GM19193 (cell line): ENCODE results near the gene RWDD3.

ENCODE experiments used
- POLR2A ChIP-seq: IDR thresholded peaks from 4 replicates; pipeline ENCODE4 v1.6.1; 2011; ENCODE audit not compliant: insufficient read depth, insufficient read length; ENCODE audit errors: extremely low read depth

Gene RWDD3, protein sequence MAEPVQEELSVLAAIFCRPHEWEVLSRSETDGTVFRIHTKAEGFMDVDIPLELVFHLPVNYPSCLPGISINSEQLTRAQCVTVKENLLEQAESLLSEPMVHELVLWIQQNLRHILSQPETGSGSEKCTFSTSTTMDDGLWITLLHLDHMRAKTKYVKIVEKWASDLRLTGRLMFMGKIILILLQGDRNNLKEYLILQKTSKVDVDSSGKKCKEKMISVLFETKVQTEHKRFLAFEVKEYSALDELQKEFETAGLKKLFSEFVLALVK

GRCh38 chr1:95233737-95234500 is at the start of gene RWDD3:
RWDD3 (plus strand) TSS chr1:95234210; CDS start chr1:95234231, 21 bp downstream.
- peak; percentile 86 for TF ChIP-seq POLR2A

DNA sequence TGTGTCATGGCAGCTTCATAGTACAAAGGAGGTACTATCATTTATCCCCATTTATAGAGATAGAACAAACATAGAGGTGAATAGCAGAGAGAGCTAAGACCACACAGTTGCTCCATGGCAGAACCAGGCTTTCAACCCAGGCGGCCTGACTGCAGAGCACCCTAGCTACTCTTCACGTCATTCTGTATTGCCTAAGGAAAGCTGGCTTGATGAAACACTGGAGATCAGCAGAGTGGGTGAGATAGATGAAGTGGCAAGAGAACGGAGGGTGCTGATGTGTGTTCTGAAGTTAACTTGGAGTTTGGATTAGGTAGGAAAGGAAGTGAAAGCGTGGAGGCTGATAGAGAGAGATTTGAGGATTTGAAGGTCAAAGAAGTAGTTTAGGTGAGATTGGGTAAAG is 47.9 kb upstream of the RWDD3 start:
- TF ChIP-seq POLR2A = no peak

- no peak for TF ChIP-seq POLR2A
Observed at GRCh38 chr1:95193591-95193990, 40.4 kb upstream of the RWDD3 start.

DNA sequence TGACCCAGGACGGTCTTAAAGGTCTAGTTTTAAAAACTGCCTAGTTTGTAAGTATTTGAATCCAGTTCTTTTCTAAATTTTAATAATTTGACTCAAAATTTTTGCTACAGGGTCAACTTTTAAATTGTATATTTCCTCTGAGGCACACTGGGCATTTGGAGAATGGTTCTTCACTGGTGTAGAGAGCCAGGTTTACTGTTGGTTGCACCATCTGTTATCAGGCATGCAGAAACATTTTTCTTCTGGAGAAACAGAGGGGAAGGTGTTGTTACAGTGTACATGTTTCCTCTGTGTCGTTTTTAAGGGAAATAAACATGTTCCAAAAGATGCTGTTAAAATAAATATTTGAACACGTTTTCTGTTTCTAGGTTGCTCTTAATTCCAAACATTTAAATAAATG is 39.0 kb upstream of the RWDD3 start:
- no peak for TF ChIP-seq POLR2A

DNA sequence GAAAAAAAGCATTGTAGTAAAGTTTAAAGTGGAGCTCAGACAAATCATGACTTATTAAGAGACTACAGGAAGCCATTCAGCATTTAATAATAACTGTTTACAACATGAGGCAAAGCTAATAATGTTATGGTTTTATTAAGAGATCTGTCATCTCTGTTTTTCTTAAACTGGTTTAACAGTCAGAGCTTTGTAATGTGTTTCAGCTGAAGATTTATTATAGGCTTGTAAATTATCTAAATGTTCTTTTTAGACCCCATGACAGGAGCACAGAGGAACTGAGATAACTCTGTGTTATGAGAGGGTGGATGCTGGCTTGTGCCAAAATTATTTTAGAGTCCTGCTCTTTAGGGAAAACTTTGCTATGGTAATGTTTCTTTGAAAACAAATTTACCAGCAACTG is 38.0 kb upstream of the RWDD3 start:
- no peak for TF ChIP-seq POLR2A

DNA sequence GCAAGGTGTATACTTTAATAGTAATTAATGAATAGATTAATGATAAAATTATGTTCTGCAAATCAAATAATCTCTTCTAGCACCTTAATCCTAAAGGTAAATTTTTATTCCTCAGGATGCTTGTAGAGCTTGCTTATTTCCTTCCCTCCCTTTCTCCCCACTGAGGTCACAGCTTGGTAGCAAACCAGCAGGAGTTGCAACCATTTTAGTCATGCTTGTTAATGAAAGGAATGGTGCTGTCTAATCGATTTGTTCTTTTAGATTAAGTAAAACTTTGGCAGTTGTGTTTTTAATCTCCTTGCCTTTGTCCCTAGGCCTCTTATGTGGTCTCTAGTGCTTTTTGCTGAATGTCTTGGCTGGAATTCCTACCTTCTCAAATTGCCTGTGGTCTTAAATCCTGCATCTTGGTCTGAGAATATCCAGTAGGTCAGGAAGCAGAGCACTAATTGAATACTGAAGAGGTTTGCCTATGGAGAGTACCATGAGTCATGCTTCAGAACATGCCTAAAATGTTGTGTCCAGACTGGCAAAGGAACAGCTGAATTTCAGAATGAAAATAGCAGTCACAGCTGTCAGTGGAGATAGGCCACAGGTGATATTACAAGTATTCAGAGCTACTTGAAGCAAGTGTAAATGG is 36.3 kb upstream of the RWDD3 start:
- TF ChIP-seq POLR2A = no peak

DNA sequence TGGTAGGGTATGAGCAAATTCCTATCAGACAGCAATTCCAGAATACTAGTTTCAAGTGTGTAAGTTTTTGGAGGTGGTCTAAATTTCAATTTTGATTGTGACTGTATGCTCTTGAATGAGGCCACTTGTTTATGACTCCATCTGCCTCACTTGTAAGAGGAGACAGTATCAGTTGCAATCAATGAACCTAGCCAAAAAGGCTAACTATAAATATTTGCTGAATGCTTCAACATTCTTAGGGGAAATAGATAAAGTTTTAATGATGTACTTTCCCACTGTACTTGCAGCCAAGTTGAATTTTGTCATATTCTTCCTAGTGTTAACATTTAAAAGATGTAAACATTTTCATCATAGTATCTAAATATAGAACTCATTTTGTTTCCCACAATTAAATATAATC is 32.1 kb upstream of the RWDD3 start:
- TF ChIP-seq POLR2A = no peak

DNA sequence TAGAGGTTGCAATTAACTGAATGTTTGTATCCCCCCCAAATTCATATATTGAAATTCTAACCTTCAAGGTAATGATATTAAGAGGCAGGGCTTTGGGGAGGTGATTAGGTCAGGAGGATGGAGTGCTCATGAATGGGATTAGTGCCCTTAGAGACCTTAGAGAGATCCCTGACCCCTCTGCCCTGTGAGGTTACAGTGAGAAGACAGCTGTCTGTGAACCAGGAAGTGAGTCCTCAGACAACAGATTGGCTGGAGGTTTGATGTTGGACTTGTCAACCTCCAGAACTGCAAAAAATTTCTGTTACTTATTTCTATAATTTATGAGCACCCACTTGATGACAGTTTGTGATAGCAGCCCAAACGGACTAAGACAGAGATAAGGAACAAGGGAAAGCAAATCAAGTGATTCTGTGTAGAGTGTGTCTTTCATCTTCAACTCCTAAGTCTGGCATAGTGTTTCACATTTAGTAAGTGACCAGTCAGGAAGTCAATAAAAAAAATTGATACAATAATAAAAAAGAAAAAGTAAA is 30.0 kb upstream of the RWDD3 start:
- no peak for TF ChIP-seq POLR2A

DNA sequence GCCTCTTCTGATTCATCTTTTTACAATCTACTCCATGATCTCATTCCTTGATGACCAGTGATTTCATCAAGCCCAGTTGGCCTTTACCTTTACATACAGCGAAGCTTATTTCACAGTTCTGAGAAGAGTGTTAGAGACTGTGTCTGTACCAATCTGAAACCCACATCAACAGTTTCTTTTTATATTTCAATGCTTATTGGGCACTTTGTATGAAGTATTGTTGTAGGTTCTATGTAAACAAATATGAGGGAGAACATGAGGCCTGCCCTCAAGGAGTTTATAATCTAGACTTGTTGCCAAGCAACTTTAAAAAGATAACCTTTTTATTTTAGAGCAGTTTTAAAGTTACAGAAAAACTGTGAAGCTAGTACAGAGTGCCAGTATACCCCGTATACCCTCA is 27.5 kb upstream of the RWDD3 start:
- no peak for TF ChIP-seq POLR2A

- TF ChIP-seq POLR2A = no peak
Observed at GRCh38 chr1:95207223-95207935, 26.6 kb upstream of the RWDD3 start.

DNA sequence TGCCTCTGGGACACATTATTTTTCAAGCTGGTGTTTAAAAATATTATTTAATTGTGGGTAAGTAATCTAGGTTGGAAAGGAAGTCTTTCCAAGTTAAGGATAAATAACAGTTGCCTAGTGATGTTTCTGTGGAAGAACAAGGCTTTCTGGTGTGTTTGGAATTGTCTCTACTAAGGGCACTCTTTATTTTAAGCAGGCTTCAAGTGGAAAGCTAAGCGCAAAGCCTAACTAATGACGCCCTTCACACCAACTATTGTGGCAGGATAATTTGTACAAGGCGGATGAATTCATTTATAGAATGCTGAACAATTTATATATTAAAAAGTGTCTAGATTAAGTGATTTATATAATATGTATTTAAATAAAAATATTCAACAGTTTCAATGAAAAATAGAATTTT is 25.1 kb upstream of the RWDD3 start:
- no peak for TF ChIP-seq POLR2A

DNA sequence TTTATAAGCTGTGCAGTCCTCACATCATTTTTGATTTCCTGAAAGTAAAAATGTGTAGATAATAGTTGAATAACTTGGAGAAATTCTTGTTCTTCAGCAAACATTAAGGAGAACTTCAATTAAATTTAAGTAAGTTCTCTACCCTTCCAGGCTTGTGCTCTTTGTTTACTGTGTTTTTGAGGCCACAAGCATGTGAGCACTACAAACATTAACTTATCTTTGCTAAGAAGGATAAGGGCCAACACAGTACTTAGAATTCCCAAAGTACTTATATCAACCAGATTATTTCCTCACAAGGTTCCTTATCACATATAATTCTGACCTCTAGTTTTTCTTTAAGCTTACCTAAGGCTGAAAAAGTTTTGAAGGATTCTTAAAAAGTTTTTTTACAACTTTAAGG is 24.7 kb upstream of the RWDD3 start:
- TF ChIP-seq POLR2A = no peak

- TF ChIP-seq POLR2A = no peak
Observed at GRCh38 chr1:95216292-95216990, 17.6 kb upstream of the RWDD3 start.

DNA sequence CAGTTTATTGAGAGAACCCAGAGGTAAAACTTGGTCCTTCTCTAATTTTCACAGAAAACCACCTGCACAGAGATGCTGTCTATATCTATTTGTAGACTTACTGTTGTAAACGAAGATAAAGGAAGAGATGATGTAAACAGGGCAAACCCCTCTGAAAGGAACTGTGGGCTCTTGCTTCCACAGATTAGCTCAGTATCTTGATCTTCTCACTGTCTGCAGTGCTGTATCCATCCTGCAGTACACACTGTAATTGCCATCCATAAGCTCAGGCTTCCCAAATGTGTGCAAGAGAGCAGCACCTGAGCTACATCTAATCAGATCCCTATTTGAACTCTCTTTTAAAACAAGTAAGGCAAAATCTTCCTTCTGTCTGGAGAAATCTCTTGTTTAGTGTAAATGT is 16.6 kb upstream of the RWDD3 start:
- no peak for TF ChIP-seq POLR2A
